ENCODE measurements around the gene BANP. TPM values are rescaled to one million over a fixed set of nuclear protein-coding genes. Genes with fewer than 3 reads are reported as not detected.
A peak's percentile ranks its signal among the peaks of the same experiment; 100 is the strongest.

The BANP gene
- total and polyA plus RNA-seq, 2 experiments from 2014 or later, result 26.7 to 27.9 TPM

- no peak for DNase-seq (ENCODE audit: low read depth in 1 of 2, low spot score in 1 of 2)
- TF ChIP-seq CTCF (IDR thresholded peaks at IDR 0.05; ENCODE audit: low read depth, low read length), result no peak
These were observed 3.1 kb upstream of the BANP start for GRCh38 chr16:87948119-87948545.

GRCh38 chr16:87948735-87949070 is 2.5 kb upstream of the BANP start:
- H3K4me3 ChIP-seq, result no peak overlapping the region
- H3K4me1 ChIP-seq (ENCODE audit: low read depth), result peaks cover 3% of the 10 kb centered on the region
- H3K9me3 ChIP-seq (ENCODE audit: low read depth), result no peaks in the 10 kb centered on the region
- no peaks in the 10 kb centered on the region for H3K36me3 ChIP-seq
- H3K27me3 ChIP-seq, result no peaks in the 10 kb centered on the region
- no peak for DNase-seq (ENCODE audit: low read depth in 1 of 2, low spot score in 1 of 2)
- no peak overlapping the region for H3K27ac ChIP-seq
- no peak for TF ChIP-seq CTCF (IDR thresholded peaks at IDR 0.05; ENCODE audit: low read depth, low read length)

More at GRCh38 chr16:87948119-87948545, 3.1 kb upstream of the BANP start:
- H3K9me3 ChIP-seq (ENCODE audit: low read depth), result no peaks in the 10 kb centered on the region
- no peak overlapping the region for H3K4me3 ChIP-seq
- no peak overlapping the region for H3K27ac ChIP-seq
- peaks cover 3% of the 10 kb centered on the region for H3K4me1 ChIP-seq (ENCODE audit: low read depth)
- no peaks in the 10 kb centered on the region for H3K36me3 ChIP-seq
- H3K27me3 ChIP-seq, result no peaks in the 10 kb centered on the region

GRCh38 chr16:87949071-87949744 is 2.0 kb upstream of the BANP start:
- DNase-seq (ENCODE audit: low read depth in 1 of 2, low spot score in 1 of 2), result no peak
- no peak overlapping the region for H3K27ac ChIP-seq
- no peak for TF ChIP-seq CTCF (IDR thresholded peaks at IDR 0.05; ENCODE audit: low read depth, low read length)
- H3K36me3 ChIP-seq, result no peaks in the 10 kb centered on the region
- H3K4me1 ChIP-seq (ENCODE audit: low read depth), result peaks cover 3% of the 10 kb centered on the region
- H3K4me3 ChIP-seq, result no peak overlapping the region
- no peaks in the 10 kb centered on the region for H3K9me3 ChIP-seq (ENCODE audit: low read depth)
- H3K27me3 ChIP-seq, result no peaks in the 10 kb centered on the region

- peak; percentile 16 to 54 for DNase-seq (ENCODE audit: low read depth in 1 of 2, low spot score in 1 of 2)
- peak; percentile 13 for TF ChIP-seq CTCF (IDR thresholded peaks at IDR 0.05; ENCODE audit: low read depth, low read length)
- no peaks in the 10 kb centered on the region for H3K9me3 ChIP-seq (ENCODE audit: low read depth)
- H3K27ac ChIP-seq, result peak overlapping the region; percentile 99
- peaks cover 13% of the 10 kb centered on the region for H3K4me1 ChIP-seq (ENCODE audit: low read depth)
- H3K4me3 ChIP-seq, result peak overlapping the region; percentile 98
- H3K36me3 ChIP-seq, result no peaks in the 10 kb centered on the region
- H3K27me3 ChIP-seq, result no peaks in the 10 kb centered on the region
These were observed 611 bp downstream of the BANP start for GRCh38 chr16:87951552-87952538.

GRCh38 chr16:87952751-87953150 is 1.5 kb downstream of the BANP start:
- Histone ChIP-seq H3K9me3 (ENCODE audit: low read depth) (no peaks in the 10 kb centered on the region), H3K27me3 (no peaks in the 10 kb centered on the region), H3K36me3 (no peaks in the 10 kb centered on the region), H3K27ac (peak overlapping the region; percentile 99), H3K4me3 (peak overlapping the region; percentile 98), H3K4me1 (ENCODE audit: low read depth) (peaks cover 16% of the 10 kb centered on the region)
- no peak for DNase-seq (ENCODE audit: low read depth in 1 of 2, low spot score in 1 of 2)
- no peak for TF ChIP-seq CTCF (IDR thresholded peaks at IDR 0.05; ENCODE audit: low read depth, low read length)

Measured in cardiac muscle cell (in vitro differentiated cells and primary cell).